ENCODE measurements around the gene CLCA1. TPM values are rescaled to one million over a fixed set of nuclear protein-coding genes. Genes with fewer than 3 reads are reported as not detected.

The CLCA1 gene
- total RNA-seq, 1 donor from 2014 or later = 0.05 TPM

DNA sequence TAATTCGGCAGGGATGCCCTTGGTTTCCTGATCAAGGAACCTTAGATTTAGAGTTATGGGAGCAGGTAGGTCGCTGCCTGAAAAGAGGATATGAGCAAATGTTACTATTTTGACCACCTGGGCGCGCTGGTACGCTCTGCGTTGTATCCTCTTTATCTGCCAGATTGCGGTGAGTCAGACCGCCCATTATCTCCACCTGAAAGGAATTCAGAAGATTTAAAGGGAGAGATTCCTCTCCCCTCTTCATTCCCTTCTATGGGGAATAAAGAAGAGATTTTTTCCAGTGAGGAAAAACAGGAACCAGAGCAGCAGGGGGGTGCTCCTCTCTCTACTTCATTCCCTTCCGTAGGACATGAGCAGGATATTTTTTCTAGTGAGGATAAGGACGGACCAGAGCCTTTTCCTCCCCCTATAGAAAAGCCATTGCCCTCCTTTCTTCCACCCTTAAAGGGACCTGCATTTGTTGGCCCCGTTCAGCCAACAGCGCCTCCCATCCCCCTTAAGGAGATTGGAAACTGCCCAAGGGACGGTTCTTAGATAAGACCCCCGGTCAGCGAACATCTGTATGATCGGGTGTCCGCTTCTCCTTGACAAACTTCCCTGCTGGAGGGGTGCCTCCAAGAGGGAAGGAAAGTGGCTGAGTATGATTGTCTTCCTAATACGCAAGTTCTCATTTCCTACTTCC lies 34.1 kb downstream of the CLCA1 start:
- intact Hi-C loops (cut with micrococcal nuclease) = no loop called here
- Histone ChIP-seq H3K27ac (replicated peaks) (peak overlapping the region; percentile 82), H3K9me3 (replicated peaks) (no peaks in the 10 kb centered on the region), H3K4me1 (peaks cover 48% of the 10 kb centered on the region), H3K36me3 (no peaks in the 10 kb centered on the region), H3K4me3 (peak overlapping the region; percentile 59), H3K27me3 (ENCODE audit: low read depth) (no peaks in the 10 kb centered on the region)
- TF ChIP-seq, protein P1, sequence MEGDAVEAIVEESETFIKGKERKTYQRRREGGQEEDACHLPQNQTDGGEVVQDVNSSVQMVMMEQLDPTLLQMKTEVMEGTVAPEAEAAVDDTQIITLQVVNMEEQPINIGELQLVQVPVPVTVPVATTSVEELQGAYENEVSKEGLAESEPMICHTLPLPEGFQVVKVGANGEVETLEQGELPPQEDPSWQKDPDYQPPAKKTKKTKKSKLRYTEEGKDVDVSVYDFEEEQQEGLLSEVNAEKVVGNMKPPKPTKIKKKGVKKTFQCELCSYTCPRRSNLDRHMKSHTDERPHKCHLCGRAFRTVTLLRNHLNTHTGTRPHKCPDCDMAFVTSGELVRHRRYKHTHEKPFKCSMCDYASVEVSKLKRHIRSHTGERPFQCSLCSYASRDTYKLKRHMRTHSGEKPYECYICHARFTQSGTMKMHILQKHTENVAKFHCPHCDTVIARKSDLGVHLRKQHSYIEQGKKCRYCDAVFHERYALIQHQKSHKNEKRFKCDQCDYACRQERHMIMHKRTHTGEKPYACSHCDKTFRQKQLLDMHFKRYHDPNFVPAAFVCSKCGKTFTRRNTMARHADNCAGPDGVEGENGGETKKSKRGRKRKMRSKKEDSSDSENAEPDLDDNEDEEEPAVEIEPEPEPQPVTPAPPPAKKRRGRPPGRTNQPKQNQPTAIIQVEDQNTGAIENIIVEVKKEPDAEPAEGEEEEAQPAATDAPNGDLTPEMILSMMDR (IDR thresholded peaks at IDR 0.05; ENCODE audit: borderline replicate concordance) = no peak
- DNase-seq = no peak

DNA sequence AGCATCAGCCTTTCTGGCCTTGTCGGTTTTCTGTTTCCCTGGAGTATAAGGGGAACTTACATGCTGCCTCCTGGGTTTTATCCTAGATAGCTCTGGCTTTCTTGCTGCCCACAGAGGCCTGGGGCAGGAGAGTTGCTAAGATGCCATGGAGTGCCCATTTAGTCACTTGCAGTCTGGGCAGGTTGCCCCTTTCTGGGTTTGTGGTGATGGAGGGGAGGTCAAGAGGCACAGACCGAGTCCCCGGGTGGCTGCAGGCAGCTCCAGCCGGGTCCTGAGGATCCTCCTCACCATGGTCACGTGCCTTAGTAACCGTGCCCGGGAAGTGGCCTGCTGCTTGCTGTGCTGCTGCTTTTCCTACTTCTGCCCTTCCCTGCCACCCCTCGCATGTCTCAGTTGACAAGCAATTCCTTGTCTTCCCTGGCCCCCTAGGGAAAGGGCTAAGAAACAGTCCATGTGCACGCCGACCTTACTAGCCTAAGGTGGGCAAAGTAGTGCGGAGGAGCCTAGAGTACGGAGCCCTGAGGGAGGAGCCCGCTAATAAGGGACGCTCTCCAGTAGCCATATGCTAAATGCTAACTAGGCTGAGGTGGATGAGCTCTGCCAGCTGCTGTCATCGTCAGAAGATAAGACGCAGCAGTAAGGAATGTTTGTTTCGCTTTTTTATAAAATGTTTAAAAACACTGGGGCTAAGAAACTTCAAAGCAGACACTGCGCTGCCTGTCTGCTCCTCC lies 34.8 kb downstream of the CLCA1 start:
- TF ChIP-seq, protein P1 (IDR thresholded peaks at IDR 0.05; ENCODE audit: borderline replicate concordance) = no peak
- Histone ChIP-seq H3K27ac (replicated peaks) (peak overlapping the region; percentile 82), H3K9me3 (replicated peaks) (no peaks in the 10 kb centered on the region), H3K4me3 (peak overlapping the region; percentile 59), H3K4me1 (peaks cover 48% of the 10 kb centered on the region), H3K27me3 (ENCODE audit: low read depth) (no peaks in the 10 kb centered on the region), H3K36me3 (no peaks in the 10 kb centered on the region)
- intact Hi-C loops (cut with micrococcal nuclease) = no loop called here
- peak; percentile 56 for DNase-seq

DNA sequence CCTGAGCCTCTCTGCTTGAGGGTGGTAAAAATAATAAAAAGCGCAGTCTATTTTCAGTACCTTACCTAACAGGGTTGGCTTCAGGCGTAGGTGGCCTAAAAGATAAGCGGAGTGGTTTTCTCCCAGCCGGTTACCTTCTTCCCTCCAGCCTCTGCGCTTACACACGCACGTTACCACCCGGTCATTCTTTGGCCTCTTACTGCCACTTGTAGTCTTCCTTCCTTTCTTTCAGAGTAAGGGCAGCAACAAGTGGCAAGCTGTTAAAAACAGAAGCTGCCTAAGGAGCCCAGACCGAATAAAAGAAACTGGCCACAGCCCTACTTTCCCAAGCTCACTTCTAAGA lies 35.4 kb downstream of the CLCA1 start:
- Histone ChIP-seq H3K36me3 (no peaks in the 10 kb centered on the region), H3K4me3 (peak overlapping the region; percentile 59), H3K27ac (replicated peaks) (peak overlapping the region; percentile 82), H3K27me3 (ENCODE audit: low read depth) (no peaks in the 10 kb centered on the region), H3K4me1 (peaks cover 48% of the 10 kb centered on the region), H3K9me3 (replicated peaks) (no peaks in the 10 kb centered on the region)
- intact Hi-C loops (cut with micrococcal nuclease) = no loop called here
- no peak for DNase-seq
- TF ChIP-seq, protein P1 (IDR thresholded peaks at IDR 0.05; ENCODE audit: borderline replicate concordance) = no peak

DNA sequence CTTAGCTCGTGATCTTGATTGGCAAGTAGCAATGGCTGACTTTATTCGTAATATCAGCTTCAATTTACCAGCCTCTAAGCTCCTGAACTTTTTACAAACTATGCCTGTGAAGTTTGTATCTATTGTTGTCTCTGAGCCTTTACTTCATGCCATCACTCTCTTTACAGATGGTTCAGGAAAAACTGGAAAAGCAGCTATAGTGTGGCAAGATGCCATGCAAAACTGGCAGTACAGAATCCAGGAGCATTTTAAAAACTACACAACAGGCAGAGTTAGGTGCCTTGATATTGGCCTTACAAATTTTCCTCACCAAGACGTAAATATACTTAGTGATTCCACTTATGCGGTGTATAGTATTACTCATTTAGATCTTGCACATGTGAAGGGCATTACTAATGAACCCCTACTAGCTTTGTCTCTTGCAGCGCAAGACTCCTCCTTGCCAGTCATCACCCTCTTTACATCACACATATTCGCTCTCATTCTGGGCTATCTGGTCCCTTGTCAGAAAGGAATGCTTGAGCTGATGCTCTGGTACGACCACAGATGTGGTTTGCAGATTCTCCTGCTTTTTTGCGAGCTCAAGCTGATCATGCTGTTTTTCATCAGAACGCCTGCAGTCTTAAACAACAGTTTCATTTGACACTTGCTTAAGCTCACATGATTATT lies 36.3 kb downstream of the CLCA1 start:
- H3K27ac ChIP-seq (replicated peaks) = peak overlapping the region; percentile 82
- intact Hi-C loops (cut with micrococcal nuclease) = no loop called here
- no peak for DNase-seq
- no peak overlapping the region for H3K4me3 ChIP-seq
- no peaks in the 10 kb centered on the region for H3K36me3 ChIP-seq
- H3K4me1 ChIP-seq = peaks cover 48% of the 10 kb centered on the region
- H3K9me3 ChIP-seq (replicated peaks) = no peaks in the 10 kb centered on the region
- no peaks in the 10 kb centered on the region for H3K27me3 ChIP-seq (ENCODE audit: low read depth)
- TF ChIP-seq, protein P1 (IDR thresholded peaks at IDR 0.05; ENCODE audit: borderline replicate concordance) = no peak

DNA sequence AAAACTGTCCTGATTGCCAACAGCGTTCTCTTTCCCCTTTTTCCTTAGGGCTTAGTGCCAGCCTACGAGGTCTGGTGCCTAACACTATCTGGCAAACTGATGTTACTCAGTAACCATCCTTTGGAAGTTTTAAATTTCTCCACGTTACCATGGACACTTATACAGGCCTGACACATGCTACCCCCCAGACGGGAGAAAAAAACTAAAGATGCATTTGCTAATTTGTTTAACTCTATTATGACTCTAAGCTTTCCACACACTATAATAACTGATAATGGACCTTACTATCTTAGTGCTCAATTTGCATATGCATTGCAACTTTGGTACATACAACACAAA lies 36.8 kb downstream of the CLCA1 start:
- no peaks in the 10 kb centered on the region for H3K36me3 ChIP-seq
- no peak overlapping the region for H3K4me3 ChIP-seq
- H3K27ac ChIP-seq (replicated peaks) = no peak overlapping the region
- no peaks in the 10 kb centered on the region for H3K27me3 ChIP-seq (ENCODE audit: low read depth)
- TF ChIP-seq, protein P1 (IDR thresholded peaks at IDR 0.05; ENCODE audit: borderline replicate concordance) = no peak
- no peaks in the 10 kb centered on the region for H3K9me3 ChIP-seq (replicated peaks)
- no peak for DNase-seq
- intact Hi-C loops (cut with micrococcal nuclease) = no loop called here
- H3K4me1 ChIP-seq = peaks cover 45% of the 10 kb centered on the region

Data from left ventricle myocardium inferior (tissue), 1 donor.